ENCODE data around the gene ANKK1. TPM values are rescaled to one million over a fixed set of nuclear protein-coding genes. Genes with fewer than 3 reads are reported as not detected.

The ANKK1 gene
- total RNA-seq, 1 experiment from 2014 or later: 0.22 TPM

GRCh38 chr11:113436672-113437252, 49.2 kb downstream of the ANKK1 start (continued):
- TF ChIP-seq CTCF (IDR thresholded peaks at IDR 0.05 in 2 of 3, conservative IDR thresholded peaks at IDR 0.05 in 1 of 3; ENCODE audit: borderline replicate concordance in 1 of 3, insufficient read depth in 1 of 3, low read depth in 2 of 3, low read length in 2 of 3): no peak

GRCh38 chr11:113440816-113441215, 53.2 kb downstream of the ANKK1 start:
- Histone ChIP-seq H3K79me2 (ENCODE audit: insufficient read depth, low read length) (no peaks in the 10 kb centered on the region), H3K9me3 (ENCODE audit: control insufficient read depth in 1 of 2, insufficient read depth in 1 of 2, low read depth in 1 of 2, low read length in 2 of 2) (no peaks in the 10 kb centered on the region), H3K36me3 (ENCODE audit: control insufficient read depth in 1 of 2, insufficient read depth in 2 of 2, low read length in 2 of 2) (no peaks in the 10 kb centered on the region), H2AFZ (ENCODE audit: low read depth, low read length, poor library complexity, severe bottlenecking) (no peak overlapping the region), H3K9me2 (ENCODE audit: insufficient read depth) (no peaks in the 10 kb centered on the region), H3K4me2 (ENCODE audit: low read length) (no peak overlapping the region), H3K27me3 (ENCODE audit: insufficient read depth, low read length) (peaks cover 48% of the 10 kb centered on the region), H3K9ac (ENCODE audit: low read length) (no peak overlapping the region), H4K20me1 (ENCODE audit: insufficient read depth) (no peaks in the 10 kb centered on the region), H3K27ac (ENCODE audit: low read depth, low read length) (no peak overlapping the region), H3K4me1 (ENCODE audit: control insufficient read depth in 1 of 2, insufficient read depth in 2 of 2, low read length in 2 of 2) (no peaks in the 10 kb centered on the region), H3K4me3 (replicated peaks in 1 of 2; ENCODE audit: low read depth in 1 of 2, low read length in 2 of 2) (no peak overlapping the region)
- DNase-seq (ENCODE audit: low read depth, low spot score) (no peak), ATAC-seq (no peak)
- CTCF ChIA-PET: no interaction called here
- POLR2A ChIA-PET: no interaction called here
- no TSS peak for BruUV-seq (replicated peaks)
- RAD21 ChIA-PET (ENCODE audit: low non-redundant PET in 1 of 2, low total read pairs in 2 of 2, uncharacterized antibody in 2 of 2, unreplicated experiment in 2 of 2): no interaction called here
- intact Hi-C loops (cut with micrococcal nuclease): no loop called here
- TF ChIP-seq EZH2 (IDR thresholded peaks at IDR 0.05) (no peak), EGR1 (IDR thresholded peaks at IDR 0.05; ENCODE audit: low read depth) (no peak), TCF7L2 (IDR thresholded peaks at IDR 0.05; ENCODE audit: borderline replicate concordance, extremely low read depth, insufficient read depth, insufficient read length) (no peak), SIN3A (IDR thresholded peaks at IDR 0.05; ENCODE audit: low read depth) (no peak), POLR2AphosphoS5 (IDR thresholded peaks at IDR 0.05; ENCODE audit: low read depth, low read length) (no peak), ATF3 (IDR thresholded peaks at IDR 0.05) (no peak), ZNF274 (IDR thresholded peaks at IDR 0.05; ENCODE audit: low read depth, low read length) (no peak)

Data from HCT116 (cell line).